NCI-H2107 treated with DMSO at 0.1 percent for 48 hours (cell line): Measurements from ENCODE around the gene ARHGAP6.
A peak's percentile ranks its signal among the peaks of the same experiment; 100 is the strongest.
"Not testable (repeated sequence)": the region's sequence is repeated elsewhere in the genome, so short reads cannot be mapped to it uniquely, and the experiment has no call there.

Experiments used
- DNase-seq: peaks from one replicate; lab custom pipeline; 2025; ENCODE audit not compliant: unreplicated experiment; lab: John Stamatoyannopoulos, UW

ARHGAP6 gene

GRCh38 chrX:11257711-11258110 is 408.0 kb downstream of the ARHGAP6 start:
- no peak for DNase-seq

- DNase-seq: no peak
Observed at GRCh38 chrX:11257290-11257689, 408.4 kb downstream of the ARHGAP6 start.

GRCh38 chrX:11254417-11255109 is 411.2 kb downstream of the ARHGAP6 start:
- no peak for DNase-seq

GRCh38 chrX:11244636-11245035 is 421.1 kb downstream of the ARHGAP6 start:
- no peak for DNase-seq

GRCh38 chrX:11242704-11243103 is 423.0 kb downstream of the ARHGAP6 start:
- DNase-seq: no peak

GRCh38 chrX:11241720-11242119 is 424.0 kb downstream of the ARHGAP6 start:
- no peak for DNase-seq

- no peak for DNase-seq
Observed at GRCh38 chrX:11239230-11239629, 426.5 kb downstream of the ARHGAP6 start.

- not testable (repeated sequence) for DNase-seq
Observed at GRCh38 chrX:11235377-11235776, 430.3 kb downstream of the ARHGAP6 start.

- no peak for DNase-seq
Observed at GRCh38 chrX:11215191-11215921, 450.4 kb downstream of the ARHGAP6 start.

GRCh38 chrX:11214346-11215190 is 451.2 kb downstream of the ARHGAP6 start:
- no peak for DNase-seq

GRCh38 chrX:11212741-11213140 is 453.0 kb downstream of the ARHGAP6 start:
- DNase-seq: no peak

- DNase-seq: no peak
Observed at GRCh38 chrX:11210415-11210801, 455.3 kb downstream of the ARHGAP6 start.

- DNase-seq: no peak
Observed at GRCh38 chrX:11209798-11210414, 455.8 kb downstream of the ARHGAP6 start.

GRCh38 chrX:11206716-11207115 is 459.0 kb downstream of the ARHGAP6 start:
- DNase-seq: no peak

GRCh38 chrX:11205796-11206195 is 459.9 kb downstream of the ARHGAP6 start:
- DNase-seq: no peak

GRCh38 chrX:11197671-11198070 is 468.0 kb downstream of the ARHGAP6 start:
- no peak for DNase-seq

GRCh38 chrX:11196476-11196875 is 469.2 kb downstream of the ARHGAP6 start:
- DNase-seq: no peak

GRCh38 chrX:11193035-11193469 is 472.7 kb downstream of the ARHGAP6 start:
- DNase-seq: no peak

GRCh38 chrX:11190745-11191510 is 474.8 kb downstream of the ARHGAP6 start:
- peak; percentile 95 for DNase-seq

- DNase-seq: no peak
Observed at GRCh38 chrX:11189097-11189496, 476.6 kb downstream of the ARHGAP6 start.
